Measurements from ENCODE around the gene TNFRSF1A.

Gene TNFRSF1A

GRCh38 chr12:6334359-6334758 lies 7.5 kb downstream of the TNFRSF1A start:
- Histone ChIP-seq H3K4me1 (ENCODE audit: control insufficient read depth, insufficient read depth, low read length) (peaks cover 50% of the 10 kb centered on the region), H3K4me3 (ENCODE audit: low read depth, low read length) (no peak overlapping the region), H3K9ac (ENCODE audit: low read length) (no peak overlapping the region)

GRCh38 chr12:6333566-6333965 lies 8.3 kb downstream of the TNFRSF1A start:
- Histone ChIP-seq H3K4me3 (ENCODE audit: low read depth, low read length) (no peak overlapping the region), H3K4me1 (ENCODE audit: control insufficient read depth, insufficient read depth, low read length) (peaks cover 42% of the 10 kb centered on the region), H3K9ac (ENCODE audit: low read length) (no peak overlapping the region), H3K9me3 (ENCODE audit: control insufficient read depth, insufficient read depth, low read depth, low read length) (no peaks in the 10 kb centered on the region), H3K27ac (ENCODE audit: low read depth, low read length) (no peak overlapping the region), H3K27me3 (ENCODE audit: control insufficient read depth, insufficient read depth, low read length) (no peaks in the 10 kb centered on the region), H3K36me3 (ENCODE audit: control insufficient read depth, insufficient read depth, low read length) (peaks cover 53% of the 10 kb centered on the region)

More at GRCh38 chr12:6334359-6334758, 7.5 kb downstream of the TNFRSF1A start:
- Histone ChIP-seq H3K27me3 (ENCODE audit: control insufficient read depth, insufficient read depth, low read length) (no peaks in the 10 kb centered on the region), H3K9me3 (ENCODE audit: control insufficient read depth, insufficient read depth, low read depth, low read length) (no peaks in the 10 kb centered on the region), H3K36me3 (ENCODE audit: control insufficient read depth, insufficient read depth, low read length) (peaks cover 45% of the 10 kb centered on the region), H3K27ac (ENCODE audit: low read depth, low read length) (no peak overlapping the region)

GRCh38 chr12:6333029-6333428 lies 8.8 kb downstream of the TNFRSF1A start:
- H3K9me3 ChIP-seq (ENCODE audit: control insufficient read depth, insufficient read depth, low read depth, low read length) = no peaks in the 10 kb centered on the region
- H3K9ac ChIP-seq (ENCODE audit: low read length) = no peak overlapping the region
- H3K4me1 ChIP-seq (ENCODE audit: control insufficient read depth, insufficient read depth, low read length) = peaks cover 38% of the 10 kb centered on the region
- H3K27me3 ChIP-seq (ENCODE audit: control insufficient read depth, insufficient read depth, low read length) = no peaks in the 10 kb centered on the region
- no peak overlapping the region for H3K27ac ChIP-seq (ENCODE audit: low read depth, low read length)
- no peak overlapping the region for H3K4me3 ChIP-seq (ENCODE audit: low read depth, low read length)
- peaks cover 58% of the 10 kb centered on the region for H3K36me3 ChIP-seq (ENCODE audit: control insufficient read depth, insufficient read depth, low read length)

- Histone ChIP-seq H3K4me3 (ENCODE audit: low read depth, low read length) (no peak overlapping the region), H3K27me3 (ENCODE audit: control insufficient read depth, insufficient read depth, low read length) (no peaks in the 10 kb centered on the region), H3K9ac (ENCODE audit: low read length) (no peak overlapping the region), H3K4me1 (ENCODE audit: control insufficient read depth, insufficient read depth, low read length) (peaks cover 37% of the 10 kb centered on the region), H3K9me3 (ENCODE audit: control insufficient read depth, insufficient read depth, low read depth, low read length) (no peaks in the 10 kb centered on the region), H3K27ac (ENCODE audit: low read depth, low read length) (no peak overlapping the region), H3K36me3 (ENCODE audit: control insufficient read depth, insufficient read depth, low read length) (peaks cover 63% of the 10 kb centered on the region)
Observed at GRCh38 chr12:6332459-6332858, 9.4 kb downstream of the TNFRSF1A start.

GRCh38 chr12:6330999-6331714 lies 10.7 kb downstream of the TNFRSF1A start:
- Histone ChIP-seq H3K27ac (ENCODE audit: low read depth, low read length) (no peak overlapping the region), H3K4me1 (ENCODE audit: control insufficient read depth, insufficient read depth, low read length) (peaks cover 37% of the 10 kb centered on the region), H3K36me3 (ENCODE audit: control insufficient read depth, insufficient read depth, low read length) (peaks cover 70% of the 10 kb centered on the region), H3K4me3 (ENCODE audit: low read depth, low read length) (no peak overlapping the region), H3K9ac (ENCODE audit: low read length) (no peak overlapping the region), H3K9me3 (ENCODE audit: control insufficient read depth, insufficient read depth, low read depth, low read length) (no peaks in the 10 kb centered on the region), H3K27me3 (ENCODE audit: control insufficient read depth, insufficient read depth, low read length) (no peaks in the 10 kb centered on the region)

GRCh38 chr12:6330192-6330591 lies 11.7 kb downstream of the TNFRSF1A start:
- H3K27ac ChIP-seq (ENCODE audit: low read depth, low read length) = no peak overlapping the region
- H3K36me3 ChIP-seq (ENCODE audit: control insufficient read depth, insufficient read depth, low read length) = peaks cover 70% of the 10 kb centered on the region
- peaks cover 35% of the 10 kb centered on the region for H3K4me1 ChIP-seq (ENCODE audit: control insufficient read depth, insufficient read depth, low read length)
- H3K9ac ChIP-seq (ENCODE audit: low read length) = no peak overlapping the region
- H3K9me3 ChIP-seq (ENCODE audit: control insufficient read depth, insufficient read depth, low read depth, low read length) = no peaks in the 10 kb centered on the region
- no peak overlapping the region for H3K4me3 ChIP-seq (ENCODE audit: low read depth, low read length)
- no peaks in the 10 kb centered on the region for H3K27me3 ChIP-seq (ENCODE audit: control insufficient read depth, insufficient read depth, low read length)

- Histone ChIP-seq H3K9me3 (ENCODE audit: control insufficient read depth, insufficient read depth, low read depth, low read length) (no peaks in the 10 kb centered on the region), H3K4me1 (ENCODE audit: control insufficient read depth, insufficient read depth, low read length) (peaks cover 35% of the 10 kb centered on the region), H3K4me3 (ENCODE audit: low read depth, low read length) (no peak overlapping the region), H3K27ac (ENCODE audit: low read depth, low read length) (no peak overlapping the region), H3K9ac (ENCODE audit: low read length) (no peak overlapping the region), H3K36me3 (ENCODE audit: control insufficient read depth, insufficient read depth, low read length) (peaks cover 70% of the 10 kb centered on the region), H3K27me3 (ENCODE audit: control insufficient read depth, insufficient read depth, low read length) (no peaks in the 10 kb centered on the region)
Observed at GRCh38 chr12:6329703-6330064, 12.2 kb downstream of the TNFRSF1A start.

GRCh38 chr12:6328945-6329702 lies 12.8 kb downstream of the TNFRSF1A start:
- Histone ChIP-seq H3K27ac (ENCODE audit: low read depth, low read length) (no peak overlapping the region), H3K36me3 (ENCODE audit: control insufficient read depth, insufficient read depth, low read length) (peaks cover 67% of the 10 kb centered on the region), H3K9me3 (ENCODE audit: control insufficient read depth, insufficient read depth, low read depth, low read length) (no peaks in the 10 kb centered on the region), H3K4me3 (ENCODE audit: low read depth, low read length) (0 out of 2 replicates have a peak overlapping the region, but pooled peaks have one; percentile 12), H3K4me1 (ENCODE audit: control insufficient read depth, insufficient read depth, low read length) (peaks cover 39% of the 10 kb centered on the region), H3K27me3 (ENCODE audit: control insufficient read depth, insufficient read depth, low read length) (no peaks in the 10 kb centered on the region), H3K9ac (ENCODE audit: low read length) (no peak overlapping the region)

- peaks cover 58% of the 10 kb centered on the region for H3K36me3 ChIP-seq (ENCODE audit: control insufficient read depth, insufficient read depth, low read length)
- H3K4me3 ChIP-seq (ENCODE audit: low read depth, low read length) = no peak overlapping the region
- no peak overlapping the region for H3K9ac ChIP-seq (ENCODE audit: low read length)
- H3K4me1 ChIP-seq (ENCODE audit: control insufficient read depth, insufficient read depth, low read length) = peaks cover 46% of the 10 kb centered on the region
- H3K27me3 ChIP-seq (ENCODE audit: control insufficient read depth, insufficient read depth, low read length) = no peaks in the 10 kb centered on the region
- no peak overlapping the region for H3K27ac ChIP-seq (ENCODE audit: low read depth, low read length)
- no peaks in the 10 kb centered on the region for H3K9me3 ChIP-seq (ENCODE audit: control insufficient read depth, insufficient read depth, low read depth, low read length)
Observed at GRCh38 chr12:6328045-6328779, 13.7 kb downstream of the TNFRSF1A start.

GRCh38 chr12:6327229-6328041 lies 14.4 kb downstream of the TNFRSF1A start:
- peaks cover 51% of the 10 kb centered on the region for H3K36me3 ChIP-seq (ENCODE audit: control insufficient read depth, insufficient read depth, low read length)

More at GRCh38 chr12:6327229-6328041, 14.4 kb downstream of the TNFRSF1A start:
- Histone ChIP-seq H3K27me3 (ENCODE audit: control insufficient read depth, insufficient read depth, low read length) (no peaks in the 10 kb centered on the region), H3K4me1 (ENCODE audit: control insufficient read depth, insufficient read depth, low read length) (peaks cover 53% of the 10 kb centered on the region), H3K4me3 (ENCODE audit: low read depth, low read length) (no peak overlapping the region), H3K9ac (ENCODE audit: low read length) (no peak overlapping the region), H3K9me3 (ENCODE audit: control insufficient read depth, insufficient read depth, low read depth, low read length) (no peaks in the 10 kb centered on the region), H3K27ac (ENCODE audit: low read depth, low read length) (no peak overlapping the region)
